NB4 (cell line): Measurements from ENCODE around the gene KIF7.

Experiments
- POLR2A ChIP-seq: IDR thresholded peaks from 2 replicates; pipeline ENCODE4 v1.6.1; 2011; ENCODE audit warnings: mild to moderate bottlenecking; ENCODE audit not compliant: insufficient read length; ENCODE audit errors: extremely low read depth
- TF ChIP-seq, protein P1 (sequence below): IDR thresholded peaks from one replicate; pipeline ENCODE4 v1.5.1; 2012; ENCODE audit warnings: low read depth, low read length
- TF ChIP-seq, protein P2 (sequence below): IDR thresholded peaks from 2 replicates; pipeline ENCODE4 v1.6.1; 2011; ENCODE audit warnings: low read depth, low read length

DNA sequence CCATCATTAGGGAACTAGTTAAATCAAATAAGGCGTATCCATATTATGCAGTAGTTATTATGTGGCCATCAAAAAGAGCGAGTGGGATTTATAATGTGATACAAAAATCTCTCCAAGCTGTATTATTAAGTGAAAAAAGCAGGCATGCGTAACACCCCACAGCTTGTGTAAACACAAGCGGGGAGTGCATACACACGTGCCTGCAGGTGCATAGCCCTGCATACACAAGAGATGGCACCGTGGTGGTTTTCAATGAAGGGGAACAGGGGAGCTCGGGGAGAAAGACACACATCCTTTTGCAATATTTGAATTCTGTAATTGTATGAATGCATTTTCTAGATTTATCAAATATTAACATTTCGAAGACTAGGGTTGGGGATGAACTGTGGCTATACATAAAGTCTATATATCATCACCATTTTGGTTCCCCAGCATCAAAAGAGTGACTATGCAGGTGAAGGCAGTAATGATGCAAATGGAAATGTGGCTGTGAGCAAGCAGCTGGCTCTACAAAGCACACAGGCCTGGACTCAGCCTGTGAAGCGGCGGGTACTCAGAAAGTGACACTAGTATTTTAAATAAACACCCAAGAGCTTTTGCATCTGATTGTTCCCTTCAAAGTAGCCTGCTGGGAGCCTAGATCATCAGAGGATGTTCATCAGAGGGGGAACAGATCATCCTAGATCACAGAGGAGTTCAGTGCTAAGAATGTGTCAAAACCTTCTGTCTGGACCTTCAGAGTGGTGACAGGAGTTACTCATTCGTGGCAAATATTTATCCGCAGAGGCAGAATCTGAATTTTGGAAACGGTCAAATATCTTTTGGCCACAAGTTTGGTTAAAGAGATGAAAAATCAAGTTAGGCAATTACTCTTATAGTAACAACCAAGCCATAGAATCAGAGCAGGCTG lies 9.4 kb upstream of the KIF7 start:
- TF ChIP-seq POLR2A: no peak
- TF ChIP-seq, protein P1, sequence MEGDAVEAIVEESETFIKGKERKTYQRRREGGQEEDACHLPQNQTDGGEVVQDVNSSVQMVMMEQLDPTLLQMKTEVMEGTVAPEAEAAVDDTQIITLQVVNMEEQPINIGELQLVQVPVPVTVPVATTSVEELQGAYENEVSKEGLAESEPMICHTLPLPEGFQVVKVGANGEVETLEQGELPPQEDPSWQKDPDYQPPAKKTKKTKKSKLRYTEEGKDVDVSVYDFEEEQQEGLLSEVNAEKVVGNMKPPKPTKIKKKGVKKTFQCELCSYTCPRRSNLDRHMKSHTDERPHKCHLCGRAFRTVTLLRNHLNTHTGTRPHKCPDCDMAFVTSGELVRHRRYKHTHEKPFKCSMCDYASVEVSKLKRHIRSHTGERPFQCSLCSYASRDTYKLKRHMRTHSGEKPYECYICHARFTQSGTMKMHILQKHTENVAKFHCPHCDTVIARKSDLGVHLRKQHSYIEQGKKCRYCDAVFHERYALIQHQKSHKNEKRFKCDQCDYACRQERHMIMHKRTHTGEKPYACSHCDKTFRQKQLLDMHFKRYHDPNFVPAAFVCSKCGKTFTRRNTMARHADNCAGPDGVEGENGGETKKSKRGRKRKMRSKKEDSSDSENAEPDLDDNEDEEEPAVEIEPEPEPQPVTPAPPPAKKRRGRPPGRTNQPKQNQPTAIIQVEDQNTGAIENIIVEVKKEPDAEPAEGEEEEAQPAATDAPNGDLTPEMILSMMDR: no peak
- TF ChIP-seq, protein P2, sequence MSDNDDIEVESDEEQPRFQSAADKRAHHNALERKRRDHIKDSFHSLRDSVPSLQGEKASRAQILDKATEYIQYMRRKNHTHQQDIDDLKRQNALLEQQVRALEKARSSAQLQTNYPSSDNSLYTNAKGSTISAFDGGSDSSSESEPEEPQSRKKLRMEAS: no peak
